Natural killer cell (primary cell): Measurements from ENCODE around the gene PPP1R9A. TPM values are rescaled to one million over a fixed set of nuclear protein-coding genes. Genes with fewer than 3 reads are reported as not detected.

Experiments used
- ATAC-seq, 3 donors: fragments of 150-1000 bp in 2 of 3; fragments of 200-7000 bp in 1 of 3; cut with Tn5 transposase; 1 replicate in 1 of 3; 2 replicates in 2 of 3; pipeline ENCODE4 v1.10.0; 2021; ENCODE audit warnings: mild to moderate bottlenecking in 2 of 3, moderate library complexity in 2 of 3
- DNase-seq, 2 donors: peaks; one replicate each; pipeline versions ENCODE4 v3.0.0 to v3.0.0-alpha.2; 2013 to 2021; ENCODE audit warnings: mixed read lengths in 1 of 2
- H3K27ac ChIP-seq: one replicate; pipeline ENCODE4 v1.5.1; 2013; ENCODE audit warnings: mild to moderate bottlenecking, low read length
- H3K27me3 ChIP-seq: one replicate; pipeline ENCODE4 v1.6.1; 2013; ENCODE audit warnings: low read length; ENCODE audit not compliant: control insufficient read depth, insufficient read depth
- H3K36me3 ChIP-seq: one replicate; pipeline ENCODE4 v1.6.1; 2013; ENCODE audit warnings: low read length; ENCODE audit not compliant: control insufficient read depth, insufficient read depth
- H3K4me1 ChIP-seq: one replicate; pipeline ENCODE4 v1.6.1; 2013; ENCODE audit warnings: low read length; ENCODE audit not compliant: control insufficient read depth, insufficient read depth
- H3K4me3 ChIP-seq: one replicate; pipeline ENCODE4 v1.5.1; 2013; ENCODE audit warnings: low read length
- H3K9me3 ChIP-seq: one replicate; pipeline ENCODE4 v1.6.1; 2013; ENCODE audit warnings: low read length; ENCODE audit not compliant: control insufficient read depth, insufficient read depth
- H3K27ac Mint-ChIP-seq, 2 donors: one replicate each; pipeline ENCODE4 v1.8.0; 2022; ENCODE audit warnings: mild to moderate bottlenecking in 2 of 2, mixed read lengths in 2 of 2, moderate library complexity in 1 of 2
- H3K27me3 Mint-ChIP-seq, 2 donors: one replicate each; pipeline ENCODE4 v1.8.0; 2022; ENCODE audit warnings: low read depth in 2 of 2, mixed read lengths in 2 of 2
- H3K36me3 Mint-ChIP-seq: one replicate; pipeline ENCODE4 v1.8.0; 2022; ENCODE audit warnings: mixed read lengths
- H3K4me1 Mint-ChIP-seq, 2 donors: one replicate each; pipeline ENCODE4 v1.8.0; 2022; ENCODE audit warnings: mixed read lengths in 2 of 2
- H3K4me3 Mint-ChIP-seq: one replicate; pipeline ENCODE4 v1.8.0; 2022; ENCODE audit warnings: mild to moderate bottlenecking, moderate library complexity, mixed read lengths
- H3K9me3 Mint-ChIP-seq, 2 donors: one replicate each; pipeline ENCODE4 v1.8.0; 2022; ENCODE audit warnings: mixed read lengths in 2 of 2
- CTCF ChIP-seq: fragments of 200-600 bp; IDR thresholded peaks from one replicate; pipeline ENCODE4 v1.8.0; 2022; ENCODE audit warnings: antibody characterized with exemption
- WGBS: methylation state at CpG from one replicate; pipeline ENCODE4 v1.1.7; 2013; ENCODE audit warnings: missing lambda C conversion rate; ENCODE audit not compliant: insufficient coverage; 5-methylcytosine and 5-hydroxymethylcytosine counted together
- intact Hi-C: fragments of 100-400 bp; cut with micrococcal nuclease; formaldehyde crosslinking; loops from one replicate; pipeline ENCODE4 v1.14.2; 2022
- total RNA-seq, 4 donors: library from RNA; stranded (reverse); fragments of 120-200 nt in 1 of 4; gene quantifications; one replicate each; pipeline versions ENCODE4 v1.2.3 to v1.2.4, GENCODE V29; 2013 to 2022

Gene PPP1R9A
- total RNA-seq, 3 donors from 2014 or later (not counting 1 experiment from before 2014, with no cell fraction given): 1.6 to 6.0 (median 2.0) TPM

- H3K4me3 ChIP-seq: no peak overlapping the region
- no peak overlapping the region for H3K27ac ChIP-seq
- no peaks in the 10 kb centered on the region for H3K27me3 ChIP-seq
- Mint-ChIP-seq H3K36me3 (no peaks in the 10 kb centered on the region), H3K27ac (no peak overlapping the region), H3K27me3 (no peaks in the 10 kb centered on the region), H3K4me1 (no peaks in the 10 kb centered on the region), H3K4me3 (no peak overlapping the region), H3K9me3 (no peaks in the 10 kb centered on the region)
- no peaks in the 10 kb centered on the region for H3K4me1 ChIP-seq
- intact Hi-C loops: no loop called here
- no peaks in the 10 kb centered on the region for H3K9me3 ChIP-seq
- H3K36me3 ChIP-seq: no peaks in the 10 kb centered on the region
- TF ChIP-seq CTCF: no peak
- 89% methylated on average over 3 of the region's 3 CpGs for WGBS
- ATAC-seq (no peak), DNase-seq (no peak)
These were observed 48.4 kb downstream of the PPP1R9A start for GRCh38 chr7:94955807-94956206.

GRCh38 chr7:94957061-94957460, 49.7 kb downstream of the PPP1R9A start:
- 100% methylated on average over 1 of the region's 1 CpG for WGBS
- no peak for TF ChIP-seq CTCF
- ATAC-seq: no peak

GRCh38 chr7:94962661-94963060, 55.3 kb downstream of the PPP1R9A start:
- no peaks in the 10 kb centered on the region for H3K9me3 ChIP-seq
- 81% methylated on average over 2 of the region's 2 CpGs for WGBS

More at GRCh38 chr7:94957061-94957460, 49.7 kb downstream of the PPP1R9A start:
- Mint-ChIP-seq H3K9me3 (no peaks in the 10 kb centered on the region), H3K4me3 (no peak overlapping the region), H3K36me3 (no peaks in the 10 kb centered on the region), H3K27me3 (no peaks in the 10 kb centered on the region), H3K4me1 (no peaks in the 10 kb centered on the region), H3K27ac (no peak overlapping the region)
- Histone ChIP-seq H3K27me3 (no peaks in the 10 kb centered on the region), H3K27ac (no peak overlapping the region), H3K4me1 (no peaks in the 10 kb centered on the region), H3K36me3 (no peaks in the 10 kb centered on the region), H3K9me3 (no peaks in the 10 kb centered on the region), H3K4me3 (no peak overlapping the region)
- intact Hi-C loops: no loop called here
- no peak for DNase-seq

More at GRCh38 chr7:94962661-94963060, 55.3 kb downstream of the PPP1R9A start:
- Mint-ChIP-seq H3K27me3 (no peaks in the 10 kb centered on the region), H3K9me3 (peaks cover 0 to 5% of the 10 kb centered on the region in 2 donors), H3K4me1 (no peaks in the 10 kb centered on the region), H3K27ac (no peak overlapping the region), H3K4me3 (no peak overlapping the region), H3K36me3 (no peaks in the 10 kb centered on the region)
- Histone ChIP-seq H3K27ac (no peak overlapping the region), H3K4me3 (no peak overlapping the region), H3K4me1 (no peaks in the 10 kb centered on the region), H3K36me3 (no peaks in the 10 kb centered on the region), H3K27me3 (no peaks in the 10 kb centered on the region)
- no peak for DNase-seq
- no peak for TF ChIP-seq CTCF
- no peak for ATAC-seq
- intact Hi-C loops: no loop called here
